Stimulated activated CD8-positive, alpha-beta memory T cell treated with anti-CD3 and anti-CD28 coated beads, Interleukin-4, amount 100 ng/mL, for 48 hours (primary cell): ENCODE results near the gene MYT1.

Source experiments
- DNase-seq: peaks from one replicate; pipeline ENCODE4 v3.0.0-alpha.2; 2020

The MYT1 gene

GRCh38 chr20:64196309-64196708 is 32.1 kb downstream of the MYT1 start:
- no peak for DNase-seq

- DNase-seq: no peak
These were observed 32.6 kb downstream of the MYT1 start for GRCh38 chr20:64196847-64197306.

- DNase-seq: no peak
These were observed 34.1 kb downstream of the MYT1 start for GRCh38 chr20:64198347-64198746.

- DNase-seq: no peak
These were observed 35.1 kb downstream of the MYT1 start for GRCh38 chr20:64199395-64199794.

- DNase-seq: no peak
These were observed 36.5 kb downstream of the MYT1 start for GRCh38 chr20:64200740-64201139.

- no peak for DNase-seq
These were observed 37.4 kb downstream of the MYT1 start for GRCh38 chr20:64201653-64202052.

GRCh38 chr20:64203037-64203777 is 39.0 kb downstream of the MYT1 start:
- no peak for DNase-seq

GRCh38 chr20:64205611-64206026 is 41.4 kb downstream of the MYT1 start:
- no peak for DNase-seq

GRCh38 chr20:64206614-64207013 is 42.4 kb downstream of the MYT1 start:
- DNase-seq: no peak

GRCh38 chr20:64207641-64208590 is 43.7 kb downstream of the MYT1 start:
- no peak for DNase-seq

- no peak for DNase-seq
These were observed 44.9 kb downstream of the MYT1 start for GRCh38 chr20:64209148-64209547.

GRCh38 chr20:64210656-64211369 is 46.6 kb downstream of the MYT1 start:
- no peak for DNase-seq

- no peak for DNase-seq
These were observed 47.8 kb downstream of the MYT1 start for GRCh38 chr20:64211874-64212658.

GRCh38 chr20:64212755-64213154 is 48.5 kb downstream of the MYT1 start:
- DNase-seq: no peak

GRCh38 chr20:64214113-64214512 is 49.9 kb downstream of the MYT1 start:
- DNase-seq: no peak

GRCh38 chr20:64214952-64215351 is 50.7 kb downstream of the MYT1 start:
- no peak for DNase-seq

- no peak for DNase-seq
These were observed 51.8 kb downstream of the MYT1 start for GRCh38 chr20:64216036-64216435.

GRCh38 chr20:64216910-64217309 is 52.7 kb downstream of the MYT1 start:
- DNase-seq: no peak

- DNase-seq: no peak
These were observed 53.4 kb downstream of the MYT1 start for GRCh38 chr20:64217539-64218221.

- DNase-seq: no peak
These were observed 55.0 kb downstream of the MYT1 start for GRCh38 chr20:64219202-64219601.

GRCh38 chr20:64219730-64220129 is 55.5 kb downstream of the MYT1 start:
- no peak for DNase-seq

GRCh38 chr20:64220420-64220819 is 56.2 kb downstream of the MYT1 start:
- no peak for DNase-seq
